Myometrial cell (primary cell): Measurements from ENCODE around the gene ANKRD60. TPM values are rescaled to one million over a fixed set of nuclear protein-coding genes. Genes with fewer than 3 reads are reported as not detected.

Source experiments
- total RNA-seq: library from RNA; depleted of rRNA; stranded (reverse); fragments of >200 nt; gene quantifications from 2 replicates; pipeline ENCODE4 v1.2.3, GENCODE V29; 2015

Gene ANKRD60
- not detected in 2 replicates for total RNA-seq

GRCh38 chr20:58228484-58229197, at the start of gene ANKRD60:
Gene ANKRD60 (minus strand): TSS chr20:58228653. CDS start chr20:58228653, 0 bp downstream.

Other genes starting within 250 kb of the ANKRD60 start
- 9.2 and 13.3 TPM in 2 replicates for gene RAB22A, start 81.1 kb upstream of the ANKRD60 start, total RNA-seq
- 6.3 and 13.1 TPM in 2 replicates for gene VAPB, start 160.6 kb upstream of the ANKRD60 start, total RNA-seq